HEK293 (cell line): ENCODE data around the gene CHN2.

ENCODE experiments used
- CTCF ChIA-PET: fragments of 350-600 bp; formaldehyde crosslinking; extraction: SDS; loops from one replicate; lab custom pipeline; 2021; ENCODE audit warnings: antibody characterized with exemption; lab: Yijun Ruan, JAX
- POLR2A ChIA-PET: fragments of 300-600 bp; formaldehyde crosslinking; extraction: SDS; loops from one replicate; lab custom pipeline; 2020; ENCODE audit warnings: antibody characterized with exemption, inconsistent platforms; lab: Yijun Ruan, JAX
- H3K27ac ChIP-seq: fragments of 200-500 bp; sonication (Bioruptor generic); 2 replicates; pipeline ENCODE4 v1.5.1; 2014; ENCODE audit warnings: low read depth, low read length, control low read depth, inconsistent platforms; ENCODE audit errors: extremely low read depth
- H3K36me3 ChIP-seq, 2 experiments: fragments of 200-500 bp in 1 of 2; sonication (Bioruptor generic) in 1 of 2; 1 replicate in 1 of 2; 2 replicates in 1 of 2; pipeline ENCODE4 v1.5.1; 2014 to 2017; ENCODE audit warnings: inconsistent platforms in 2 of 2, low read length in 2 of 2; ENCODE audit not compliant: control insufficient read depth in 2 of 2, insufficient read depth in 1 of 2
- H3K4me1 ChIP-seq: fragments of 200-500 bp; sonication (Bioruptor generic); 2 replicates; pipeline ENCODE4 v1.5.1; 2014; ENCODE audit warnings: mild to moderate bottlenecking, low read length, inconsistent platforms; ENCODE audit not compliant: control insufficient read depth, insufficient read depth
- H3K4me3 ChIP-seq: 2 replicates; pipeline ENCODE4 v1.5.1; 2011; ENCODE audit warnings: low read depth, mild to moderate bottlenecking, control low read depth, low read length, moderate library complexity
- H3K9me3 ChIP-seq: fragments of 200-500 bp; sonication (Bioruptor generic); 2 replicates; pipeline ENCODE4 v1.5.1; 2014; ENCODE audit warnings: low read depth, low read length, inconsistent platforms; ENCODE audit not compliant: control insufficient read depth, insufficient read depth
- HOXD13 ChIP-seq: sonication (generic); formaldehyde crosslinking; IDR thresholded peaks from 2 replicates; pipeline ENCODE4 v1.8.0; 2022; ENCODE audit warnings: missing genetic modification reagents, borderline replicate concordance
- IKZF3 ChIP-seq: fragments of 450-650 bp; IDR thresholded peaks from 2 replicates; pipeline ENCODE4 v1.5.0; 2018; ENCODE audit warnings: missing biosample characterization, mild to moderate bottlenecking, missing genetic modification characterization, moderate library complexity
- KLF1 ChIP-seq: fragments of 450-650 bp; formaldehyde crosslinking; IDR thresholded peaks from 2 replicates; pipeline ENCODE4 v1.5.1; 2016; ENCODE audit warnings: missing biosample characterization, missing genetic modification characterization
- OSR2 ChIP-seq: fragments of 450-650 bp; formaldehyde crosslinking; IDR thresholded peaks from 2 replicates; pipeline ENCODE4 v1.5.1; 2016; ENCODE audit warnings: missing biosample characterization, missing genetic modification characterization
- RBAK ChIP-seq: fragments of 450-650 bp; formaldehyde crosslinking; IDR thresholded peaks from 2 replicates; pipeline ENCODE4 v1.5.1; 2016; ENCODE audit warnings: missing biosample characterization, missing genetic modification characterization
- SP2 ChIP-seq: fragments of 450-650 bp; formaldehyde crosslinking; IDR thresholded peaks from 2 replicates; pipeline ENCODE4 v1.5.1; 2016; ENCODE audit warnings: missing biosample characterization, missing genetic modification characterization
- TCF7L2 ChIP-seq: IDR thresholded peaks from 2 replicates; pipeline ENCODE4 v1.6.1; 2011; ENCODE audit warnings: low read depth, mild to moderate bottlenecking, inconsistent platforms, low read length, moderate library complexity, borderline replicate concordance
- TRIM28 ChIP-seq: IDR thresholded peaks from 2 replicates; pipeline ENCODE4 v1.6.1; 2011; ENCODE audit warnings: low read length, control low read depth, borderline replicate concordance
- TSHZ1 ChIP-seq: fragments of 450-650 bp; formaldehyde crosslinking; IDR thresholded peaks from 2 replicates; pipeline ENCODE4 v1.5.1; 2016; ENCODE audit warnings: missing biosample characterization, missing genetic modification characterization, borderline replicate concordance
- ZBTB21 ChIP-seq: fragments of 450-650 bp; formaldehyde crosslinking; IDR thresholded peaks from 2 replicates; pipeline ENCODE4 v1.5.1; 2017; ENCODE audit warnings: missing biosample characterization, missing genetic modification characterization
- ZFP37 ChIP-seq: fragments of 450-650 bp; formaldehyde crosslinking; IDR thresholded peaks from 2 replicates; pipeline ENCODE4 v1.5.1; 2016; ENCODE audit warnings: missing biosample characterization, missing genetic modification characterization
- ZNF175 ChIP-seq: fragments of 450-650 bp; formaldehyde crosslinking; IDR thresholded peaks from 2 replicates; pipeline ENCODE4 v1.5.1; 2016; ENCODE audit warnings: missing biosample characterization, missing genetic modification characterization
- ZNF18 ChIP-seq: fragments of 450-650 bp; formaldehyde crosslinking; IDR thresholded peaks from 2 replicates; pipeline ENCODE4 v1.5.1; 2016; ENCODE audit warnings: missing biosample characterization, missing genetic modification characterization
- ZNF214 ChIP-seq: fragments of 450-650 bp; formaldehyde crosslinking; IDR thresholded peaks from 2 replicates; pipeline ENCODE4 v1.5.1; 2017; ENCODE audit warnings: missing biosample characterization, mild to moderate bottlenecking, missing genetic modification characterization, borderline replicate concordance
- ZNF24 ChIP-seq: fragments of 450-650 bp; formaldehyde crosslinking; IDR thresholded peaks from 2 replicates; pipeline ENCODE4 v1.5.1; 2016; ENCODE audit warnings: missing biosample characterization, missing genetic modification characterization
- ZNF311 ChIP-seq: fragments of 450-650 bp; formaldehyde crosslinking; IDR thresholded peaks from 2 replicates; pipeline ENCODE4 v1.5.1; 2017; ENCODE audit warnings: missing biosample characterization, missing genetic modification characterization, borderline replicate concordance
- ZNF354C ChIP-seq: fragments of 450-650 bp; formaldehyde crosslinking; IDR thresholded peaks from 2 replicates; pipeline ENCODE4 v1.5.1; 2016; ENCODE audit warnings: missing biosample characterization, missing genetic modification characterization, low read depth, borderline replicate concordance
- ZNF426 ChIP-seq: fragments of 450-650 bp; formaldehyde crosslinking; IDR thresholded peaks from 2 replicates; pipeline ENCODE4 v1.5.1; 2017; ENCODE audit warnings: missing biosample characterization, missing genetic modification characterization, mild to moderate bottlenecking, inconsistent platforms, moderate library complexity
- ZNF488 ChIP-seq: fragments of 450-650 bp; formaldehyde crosslinking; IDR thresholded peaks from 2 replicates; pipeline ENCODE4 v1.5.1; 2016; ENCODE audit warnings: missing biosample characterization, missing genetic modification characterization
- ZNF529 ChIP-seq: fragments of 450-650 bp; formaldehyde crosslinking; IDR thresholded peaks from 2 replicates; pipeline ENCODE4 v1.5.1; 2017; ENCODE audit warnings: missing genetic modification characterization, missing biosample characterization; ENCODE audit not compliant: insufficient replicate concordance
- ZNF558 ChIP-seq: fragments of 450-650 bp; formaldehyde crosslinking; IDR thresholded peaks from 2 replicates; pipeline ENCODE4 v1.5.1; 2016; ENCODE audit warnings: missing biosample characterization, missing genetic modification characterization
- ZNF585B ChIP-seq: fragments of 450-650 bp; formaldehyde crosslinking; IDR thresholded peaks from 2 replicates; pipeline ENCODE4 v1.5.1; 2016; ENCODE audit warnings: missing biosample characterization, missing genetic modification characterization
- ZNF747 ChIP-seq: fragments of 450-650 bp; formaldehyde crosslinking; IDR thresholded peaks from 2 replicates; pipeline ENCODE4 v1.5.1; 2016; ENCODE audit warnings: missing biosample characterization, missing genetic modification characterization
- ZNF776 ChIP-seq: fragments of 450-650 bp; formaldehyde crosslinking; IDR thresholded peaks from 2 replicates; pipeline ENCODE4 v1.5.0; 2017; ENCODE audit warnings: missing biosample characterization, missing genetic modification characterization, borderline replicate concordance

Gene CHN2

GRCh38 chr7:29480934-29481651 lies 286.5 kb downstream of the CHN2 start:
- no peaks in the 10 kb centered on the region for H3K9me3 ChIP-seq
- ChIA-PET CTCF (interaction anchor here (0.6 to 1.0 kb wide), 2 partner anchors 9 to 19 kb away, joined by 3 to 4 read pairs; no protein-coding TSS in a partner anchor), POLR2A (no interaction called here)
- no peaks in the 10 kb centered on the region for H3K36me3 ChIP-seq
- H3K4me1 ChIP-seq: peaks cover 8% of the 10 kb centered on the region
- H3K4me3 ChIP-seq: no peak overlapping the region
- H3K27ac ChIP-seq: no peak overlapping the region
- no peak for TF ChIP-seq OSR2
- TF ChIP-seq TSHZ1: no peak
- no peak for TF ChIP-seq SP2
- TF ChIP-seq ZNF354C: no peak
- TF ChIP-seq KLF1 (tag by site-specific recombination): no peak
- no peak for TF ChIP-seq ZNF214 (tag by site-specific recombination)
- TF ChIP-seq ZNF488: no peak
- no peak for TF ChIP-seq RBAK (tag by site-specific recombination)
- TF ChIP-seq ZNF558: no peak
- TF ChIP-seq, all 188 proteins: peak for 0

- TF ChIP-seq ZNF529 (tag by site-specific recombination) (no peak), HOXD13 (no peak)
- ChIA-PET CTCF (no interaction called here), POLR2A (no interaction called here)
These were observed 287.5 kb downstream of the CHN2 start for GRCh38 chr7:29482056-29482455.

DNA sequence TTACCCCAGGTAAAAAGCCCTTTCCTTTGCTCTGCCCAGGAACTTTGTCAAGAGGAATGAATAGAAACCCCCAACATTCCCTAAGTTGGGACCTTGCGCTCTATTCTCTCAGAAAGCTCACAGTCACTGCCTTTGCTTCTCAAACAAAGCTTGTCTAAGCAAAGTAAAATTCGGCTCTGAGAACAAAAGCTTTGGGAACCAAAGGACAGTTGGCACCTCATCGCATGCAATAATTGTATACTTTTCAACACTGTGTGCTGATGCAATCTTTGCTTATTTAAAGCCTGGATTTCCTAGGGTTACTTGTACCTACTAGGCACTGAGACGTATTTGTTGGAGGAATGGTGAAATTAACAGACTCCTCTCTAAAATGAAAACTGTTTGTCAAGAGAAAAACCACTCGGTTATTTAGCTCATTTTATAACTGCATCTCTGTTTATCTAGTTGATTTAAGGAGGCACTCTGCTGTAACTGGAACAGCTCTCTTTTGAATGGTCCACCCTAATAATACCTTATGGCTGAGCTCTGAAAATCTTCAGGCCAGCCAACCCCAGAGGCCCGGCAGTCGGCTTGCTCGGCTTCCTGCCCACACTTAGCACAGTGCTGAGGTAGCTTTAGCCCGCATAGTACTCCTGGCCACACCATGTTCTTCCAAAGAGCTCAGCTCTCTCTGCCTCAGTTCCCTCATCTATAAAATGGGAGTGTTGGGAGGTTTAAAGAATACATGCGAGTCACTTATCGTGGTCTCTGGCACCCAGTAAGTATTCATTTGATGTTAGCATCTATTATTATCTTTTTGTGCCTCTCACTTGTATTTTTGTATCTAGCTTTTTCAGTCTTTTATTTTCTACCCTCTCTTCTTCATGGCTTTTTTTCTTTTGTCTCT lies 288.9 kb downstream of the CHN2 start:
- CTCF ChIA-PET: interaction anchor here (0.7 kb wide), 1 partner anchor 567 kb away, joined by 3 read pairs; no protein-coding TSS in a partner anchor
- H3K9me3 ChIP-seq: no peaks in the 10 kb centered on the region
- H3K4me3 ChIP-seq: no peak overlapping the region
- TF ChIP-seq IKZF3 (tag by site-specific recombination) (no peak), ZNF585B (tag by site-specific recombination) (no peak), ZNF18 (no peak), ZNF311 (no peak), ZNF426 (tag by site-specific recombination) (no peak), ZNF175 (no peak), TCF7L2 (no peak), ZBTB21 (tag by site-specific recombination) (no peak), ZNF776 (tag by site-specific recombination) (no peak), ZNF354C (no peak), ZNF24 (no peak), ZFP37 (tag by site-specific recombination) (no peak), TRIM28 (no peak), ZNF747 (tag by site-specific recombination) (no peak), SP2 (no peak)

More at GRCh38 chr7:29482056-29482455, 287.5 kb downstream of the CHN2 start:
- Histone ChIP-seq H3K4me1 (peaks cover 8% of the 10 kb centered on the region), H3K4me3 (no peak overlapping the region), H3K27ac (no peak overlapping the region), H3K9me3 (no peaks in the 10 kb centered on the region), H3K36me3 (no peaks in the 10 kb centered on the region)

More for the DNA sequence above, 288.9 kb downstream of the CHN2 start:
- Histone ChIP-seq H3K27ac (no peak overlapping the region), H3K4me1 (peaks cover 10% of the 10 kb centered on the region), H3K36me3 (no peaks in the 10 kb centered on the region)
- POLR2A ChIA-PET: no interaction called here
